Endodermal cell (in vitro differentiated cells): Measurements from ENCODE around the gene CHCHD3. TPM values are rescaled to one million over a fixed set of nuclear protein-coding genes. Genes with fewer than 3 reads are reported as not detected.

Experiments
- DNase-seq: peaks from one replicate; pipeline ENCODE4 v3.0.0-alpha.2; 2017
- H3K27ac ChIP-seq: 2 replicates; pipeline ENCODE4 v1.5.1; 2013; ENCODE audit warnings: mild to moderate bottlenecking, low read depth, low read length, moderate library complexity
- H3K27me3 ChIP-seq: 2 replicates; pipeline ENCODE4 v1.6.1; 2013; ENCODE audit warnings: mild to moderate bottlenecking, low read length, moderate library complexity; ENCODE audit not compliant: insufficient read depth, control insufficient read depth, poor library complexity, severe bottlenecking
- H3K36me3 ChIP-seq: 2 replicates; pipeline ENCODE4 v1.7.0; 2013; ENCODE audit warnings: mild to moderate bottlenecking, low read length, moderate library complexity; ENCODE audit not compliant: control insufficient read depth, insufficient read depth
- H3K4me1 ChIP-seq: one replicate; pipeline ENCODE4 v1.7.0; 2013; ENCODE audit warnings: low read length; ENCODE audit not compliant: control insufficient read depth, insufficient read depth
- H3K4me3 ChIP-seq: 2 replicates; pipeline ENCODE4 v1.5.1; 2013; ENCODE audit warnings: mild to moderate bottlenecking, low read length, moderate library complexity
- H3K9ac ChIP-seq: 2 replicates; pipeline ENCODE4 v1.6.1; 2013; ENCODE audit warnings: mild to moderate bottlenecking, low read length, moderate library complexity; ENCODE audit not compliant: poor library complexity, severe bottlenecking; ENCODE audit errors: extremely low read depth
- H3K9me3 ChIP-seq: 2 replicates; pipeline ENCODE4 v1.6.1; 2013; ENCODE audit warnings: mild to moderate bottlenecking, low read length, moderate library complexity; ENCODE audit not compliant: control insufficient read depth
- H3K27ac Mint-ChIP-seq: 2 replicates; pipeline ENCODE4 v1.8.0; 2020; ENCODE audit warnings: mixed read lengths
- H3K27me3 Mint-ChIP-seq: 2 replicates; pipeline ENCODE4 v1.8.0; 2021; ENCODE audit warnings: mild to moderate bottlenecking, mixed read lengths; ENCODE audit not compliant: insufficient read depth
- H3K36me3 Mint-ChIP-seq: 2 replicates; pipeline ENCODE4 v1.8.0; 2020; ENCODE audit warnings: low read depth, mixed read lengths
- H3K4me1 Mint-ChIP-seq: 2 replicates; pipeline ENCODE4 v1.8.0; 2020; ENCODE audit warnings: mixed read lengths
- H3K4me3 Mint-ChIP-seq: 2 replicates; pipeline ENCODE4 v1.8.0; 2020; ENCODE audit warnings: mild to moderate bottlenecking, moderate library complexity, mixed read lengths
- H3K9me3 Mint-ChIP-seq: 2 replicates; pipeline ENCODE4 v1.8.0; 2020; ENCODE audit warnings: mild to moderate bottlenecking, mixed read lengths
- CTCF ChIP-seq: fragments of 200-600 bp; sonication (generic); conservative IDR thresholded peaks from 2 replicates; pipeline ENCODE4 v1.5.0; 2021; ENCODE audit warnings: antibody characterized with exemption, mild to moderate bottlenecking
- WGBS, 2 experiments: methylation state at CpG; one replicate each; pipeline versions ENCODE4 v1.1.5 to v1.1.7; 2013; ENCODE audit warnings: missing lambda C conversion rate in 2 of 2, mixed read lengths in 1 of 2; ENCODE audit not compliant: insufficient coverage in 1 of 2, insufficient read length in 1 of 2; 5-methylcytosine and 5-hydroxymethylcytosine counted together
- total RNA-seq, 2 donors: library from RNA; stranded (reverse); fragmentation: NEBNext Ultra II Directional in 1 of 2; extraction: Animal tissue kit (Norgen Biotek cat#: 25700) in 1 of 2; gene quantifications; 2 replicates in 1 of 2; 3 replicates in 1 of 2; pipeline ENCODE4 v1.2.1, GENCODE V29; 2021

The CHCHD3 gene
- total RNA-seq, 2 donors from 2014 or later = 70.4 to 75.2 TPM

GRCh38 chr7:132915647-132916046 is 166.2 kb downstream of the CHCHD3 start:
- no peak overlapping the region for H3K27ac Mint-ChIP-seq
- TF ChIP-seq CTCF = no peak
- Histone ChIP-seq H3K36me3 (no peaks in the 10 kb centered on the region), H3K27me3 (no peaks in the 10 kb centered on the region), H3K4me3 (no peak overlapping the region), H3K4me1 (peaks cover 3% of the 10 kb centered on the region), H3K9ac (no peak overlapping the region), H3K27ac (no peak overlapping the region), H3K9me3 (peaks cover 5% of the 10 kb centered on the region)
- H3K27me3 Mint-ChIP-seq = no peaks in the 10 kb centered on the region
- no peaks in the 10 kb centered on the region for H3K9me3 Mint-ChIP-seq
- H3K4me1 Mint-ChIP-seq = peaks cover 16% of the 10 kb centered on the region
- 89% methylated on average over 2 of the region's 2 CpGs; no CpG with 5 or more reads in 1 of the 2 experiments for WGBS, 2 experiments
- H3K36me3 Mint-ChIP-seq = peaks cover 16% of the 10 kb centered on the region
- H3K4me3 Mint-ChIP-seq = no peak overlapping the region
- no peak for DNase-seq

GRCh38 chr7:132910657-132911056 is 171.2 kb downstream of the CHCHD3 start:
- H3K4me3 ChIP-seq = no peak overlapping the region
- DNase-seq = no peak
- H3K27ac ChIP-seq = no peak overlapping the region
- H3K27me3 ChIP-seq = no peaks in the 10 kb centered on the region
- 94% methylated on average over 5 of the region's 5 CpGs for WGBS, 2 experiments
- Mint-ChIP-seq H3K27me3 (no peaks in the 10 kb centered on the region), H3K4me1 (peaks cover 23% of the 10 kb centered on the region), H3K9me3 (peaks cover 8% of the 10 kb centered on the region), H3K36me3 (peaks cover 32% of the 10 kb centered on the region), H3K4me3 (no peak overlapping the region), H3K27ac (no peak overlapping the region)
- TF ChIP-seq CTCF = no peak
- H3K9me3 ChIP-seq = peaks cover 14% of the 10 kb centered on the region
- no peak overlapping the region for H3K9ac ChIP-seq
- peaks cover under 1% of the 10 kb centered on the region for H3K36me3 ChIP-seq
- peaks cover 7% of the 10 kb centered on the region for H3K4me1 ChIP-seq

- Histone ChIP-seq H3K4me3 (no peak overlapping the region), H3K27me3 (no peaks in the 10 kb centered on the region), H3K9me3 (peaks cover 10% of the 10 kb centered on the region), H3K4me1 (peaks cover 7% of the 10 kb centered on the region), H3K36me3 (peaks cover 11% of the 10 kb centered on the region), H3K27ac (no peak overlapping the region), H3K9ac (no peak overlapping the region)
- no peak for DNase-seq
- peaks cover 17% of the 10 kb centered on the region for H3K4me1 Mint-ChIP-seq
- no peak overlapping the region for H3K27ac Mint-ChIP-seq
- H3K4me3 Mint-ChIP-seq = no peak overlapping the region
- peaks cover 30% of the 10 kb centered on the region for H3K36me3 Mint-ChIP-seq
- no peaks in the 10 kb centered on the region for H3K27me3 Mint-ChIP-seq
- WGBS, 2 experiments = 63 to 87% methylated on average over 2 to 3 of the region's 3 CpGs
- peak; percentile 46 for TF ChIP-seq CTCF
- H3K9me3 Mint-ChIP-seq = peaks cover 8% of the 10 kb centered on the region
Observed at GRCh38 chr7:132907380-132907940, 174.4 kb downstream of the CHCHD3 start.
